Common myeloid progenitor, CD34-positive (primary cell): ENCODE data around the gene STUM.

Experiments
- CTCF ChIA-PET: fragments of 350-600 bp; sonication (Branson Sonifier 250); formaldehyde crosslinking; loops from one replicate; lab custom pipeline; 2021; ENCODE audit warnings: antibody characterized with exemption; lab: Charles Lee
- POLR2A ChIA-PET: fragments of 350-600 bp; sonication (Branson Sonifier 250); formaldehyde crosslinking; loops from one replicate; lab custom pipeline; 2021; ENCODE audit warnings: antibody characterized with exemption; lab: Charles Lee
- DNase-seq, 3 donors: peaks; one replicate each; pipeline versions ENCODE4 v3.0.0 to v3.0.0-alpha.2; 2013
- H3K27ac ChIP-seq, 2 experiments: 1 replicate in 1 of 2; 2 replicates in 1 of 2; pipeline ENCODE4 v1.7.0; 2013; ENCODE audit warnings: inconsistent platforms in 2 of 2, low read length in 2 of 2, mild to moderate bottlenecking in 2 of 2, low read depth in 1 of 2, moderate library complexity in 1 of 2; ENCODE audit not compliant: severe bottlenecking in 2 of 2, insufficient read depth in 1 of 2, poor library complexity in 1 of 2
- H3K27me3 ChIP-seq, 5 experiments: replicated peaks in 2 of 5; 1 replicate in 3 of 5; 2 replicates in 2 of 5; pipeline versions ENCODE4 v1.6.1 to v1.7.0; 2013; ENCODE audit warnings: low read length in 4 of 5, mild to moderate bottlenecking in 2 of 5, moderate library complexity in 2 of 5, inconsistent platforms in 1 of 5; ENCODE audit not compliant: insufficient read depth in 5 of 5, control insufficient read depth in 4 of 5
- H3K36me3 ChIP-seq, 4 experiments: 1 replicate in 2 of 4; 2 replicates in 2 of 4; pipeline versions ENCODE4 v1.6.1 to v1.7.0; 2013; ENCODE audit warnings: low read length in 3 of 4, control low read depth in 1 of 4, mild to moderate bottlenecking in 1 of 4; ENCODE audit not compliant: control insufficient read depth in 4 of 4, insufficient read depth in 4 of 4
- H3K4me1 ChIP-seq, 4 experiments: 1 replicate in 3 of 4; 2 replicates in 1 of 4; pipeline versions ENCODE4 v1.6.1 to v1.7.1; 2013; ENCODE audit warnings: low read length in 3 of 4, mild to moderate bottlenecking in 3 of 4, control low read depth in 1 of 4, inconsistent platforms in 1 of 4, moderate library complexity in 1 of 4; ENCODE audit not compliant: control insufficient read depth in 4 of 4, insufficient read depth in 4 of 4; ENCODE audit errors: control extremely low read depth in 1 of 4
- H3K4me3 ChIP-seq, 7 experiments: 1 replicate in 4 of 7; 2 replicates in 3 of 7; pipeline versions ENCODE4 v1.5.1 to v1.7.0; 2013; ENCODE audit warnings: mild to moderate bottlenecking in 7 of 7, low read length in 6 of 7, moderate library complexity in 6 of 7, inconsistent platforms in 2 of 7, low read depth in 2 of 7, control low read depth in 1 of 7; ENCODE audit not compliant: insufficient read depth in 4 of 7, control insufficient read depth in 1 of 7; ENCODE audit errors: extremely low read depth in 1 of 7
- H3K9me3 ChIP-seq, 5 experiments: 1 replicate in 4 of 5; 2 replicates in 1 of 5; pipeline versions ENCODE4 v1.6.1 to v1.7.1; 2013; ENCODE audit warnings: low read length in 4 of 5, mild to moderate bottlenecking in 2 of 5, inconsistent platforms in 1 of 5, low read depth in 1 of 5, moderate library complexity in 1 of 5; ENCODE audit not compliant: control insufficient read depth in 4 of 5, insufficient read depth in 2 of 5; ENCODE audit errors: control extremely low read depth in 1 of 5
- WGBS: methylation state at CpG from one replicate; pipeline ENCODE4 v1.1.5; 2013; ENCODE audit not compliant: insufficient coverage; 5-methylcytosine and 5-hydroxymethylcytosine counted together

The STUM gene

DNA sequence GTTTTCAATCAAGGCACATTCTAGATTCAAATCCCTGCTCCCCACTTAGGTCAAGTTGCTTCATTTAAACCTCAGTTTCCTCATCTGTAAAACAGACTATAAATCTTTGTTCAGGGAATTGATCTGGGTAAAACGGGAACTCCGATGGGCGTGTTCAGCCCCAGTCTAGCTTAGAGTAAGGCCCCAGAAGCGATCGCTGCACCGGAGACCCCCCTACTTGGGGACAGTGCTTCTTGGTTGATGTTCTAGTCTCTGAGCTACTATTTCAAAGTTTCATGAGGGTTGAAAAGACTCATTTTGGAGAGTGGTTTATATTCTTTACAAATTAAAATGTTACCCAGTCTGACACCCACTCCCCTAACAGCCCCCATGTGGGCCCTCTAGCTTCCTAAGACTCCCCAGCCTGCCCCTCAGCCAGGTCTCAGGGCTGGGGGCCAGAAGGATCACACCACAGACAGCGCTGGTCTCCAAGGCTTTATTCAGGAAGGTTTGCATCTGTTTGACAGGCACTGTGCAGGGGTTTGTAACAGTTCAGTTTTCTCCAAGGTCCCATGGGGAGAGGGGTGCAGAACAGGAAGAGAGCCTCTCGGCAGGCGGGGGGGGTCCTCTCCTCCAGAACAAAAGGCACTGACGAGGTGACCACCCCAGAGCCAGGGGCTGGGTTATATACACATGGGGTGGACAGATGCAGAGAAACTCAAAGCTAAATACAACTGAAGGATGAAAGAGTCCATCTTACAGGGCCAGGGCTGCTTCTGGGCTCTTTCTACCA is 82.9 kb downstream of the STUM start:
- DNase-seq: no peak
- H3K4me1 ChIP-seq: peaks cover 3 to 32% (median 22%) of the 10 kb centered on the region in 4 experiments
- CTCF ChIA-PET: interaction anchor here (0.9 to 13.8 kb wide), 6 partner anchors 9 to 196 kb away, joined by 3 to 213 read pairs (median 5); no protein-coding TSS in a partner anchor
- POLR2A ChIA-PET: no interaction called here
- no peaks in the 10 kb centered on the region for H3K27me3 ChIP-seq
- H3K27ac ChIP-seq: no peak overlapping the region
- peaks cover 0 to 2% (median 0%) of the 10 kb centered on the region in 5 experiments for H3K9me3 ChIP-seq
- peaks cover 3 to 35% (median 21%) of the 10 kb centered on the region in 4 experiments for H3K36me3 ChIP-seq
- WGBS: 75% methylated on average over 4 of the region's 10 CpGs
- no peak overlapping the region for H3K4me3 ChIP-seq

DNA sequence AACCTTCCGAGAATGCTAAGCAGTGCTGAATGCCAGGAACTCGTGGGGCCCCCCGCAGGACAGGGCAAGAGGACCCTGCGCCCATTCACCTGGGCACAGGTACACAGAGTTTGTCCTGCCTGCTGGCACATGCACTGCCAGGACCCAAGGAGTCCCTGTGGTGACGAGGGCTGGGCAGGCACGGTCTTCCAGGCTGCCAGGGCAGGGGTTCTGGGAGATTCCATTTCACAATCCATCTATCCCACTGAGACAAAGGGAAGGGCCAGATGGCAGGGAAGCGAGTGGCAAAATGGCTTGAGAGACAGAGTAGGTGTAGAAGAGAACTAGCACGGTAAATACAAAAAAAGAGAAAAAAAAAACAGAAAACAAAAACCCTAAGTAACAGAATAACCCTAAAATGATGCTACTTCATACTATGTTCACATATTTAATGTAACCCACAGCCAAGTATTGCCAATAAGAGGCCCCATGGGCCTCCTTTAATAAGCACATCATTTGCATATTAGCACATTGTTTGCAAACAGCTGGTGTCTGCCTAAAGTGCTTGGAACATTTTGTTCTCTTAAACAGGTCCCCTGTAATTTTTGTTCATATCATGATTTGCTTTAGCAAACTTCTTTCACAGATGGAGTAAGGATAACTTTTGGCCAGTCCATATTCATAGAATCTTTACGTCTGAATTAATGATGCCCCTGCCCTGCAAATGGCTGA is 83.8 kb downstream of the STUM start:
- WGBS: 99% methylated on average over 5 of the region's 9 CpGs
- no peaks in the 10 kb centered on the region for H3K9me3 ChIP-seq
- peaks cover 8 to 44% (median 30%) of the 10 kb centered on the region in 4 experiments for H3K36me3 ChIP-seq
- H3K27ac ChIP-seq: no peak overlapping the region
- CTCF ChIA-PET: interaction anchor here (0.9 to 13.8 kb wide), 8 partner anchors 10 to 195 kb away, joined by 3 to 213 read pairs (median 4); no protein-coding TSS in a partner anchor
- no peaks in the 10 kb centered on the region for H3K27me3 ChIP-seq
- H3K4me3 ChIP-seq: no peak overlapping the region
- DNase-seq: no peak
- peaks cover 3 to 31% (median 22%) of the 10 kb centered on the region in 4 experiments for H3K4me1 ChIP-seq
- POLR2A ChIA-PET: no interaction called here

DNA sequence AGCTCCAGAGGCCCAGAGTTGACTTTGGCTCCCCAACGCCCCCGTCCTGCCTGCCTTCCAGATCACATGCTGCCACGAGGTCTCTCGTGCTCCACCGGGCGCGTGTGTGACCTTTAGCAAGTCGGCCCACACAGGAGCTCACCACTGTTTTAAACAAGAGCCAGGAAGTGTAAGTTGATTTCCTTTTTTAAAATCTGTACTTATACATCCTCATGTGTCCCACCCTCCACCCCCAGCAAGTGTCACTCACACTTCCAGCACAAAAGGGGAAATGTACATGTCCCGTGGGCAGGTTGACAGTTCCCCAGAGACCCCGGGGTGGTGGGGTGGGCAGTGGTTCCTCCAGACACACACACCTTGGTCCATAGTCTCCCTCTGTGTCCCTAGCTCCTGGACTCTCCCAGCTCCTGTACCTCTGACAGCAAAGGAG is 84.4 kb downstream of the STUM start:
- peak in 1 of 3 donors; percentile 17 for DNase-seq
- Histone ChIP-seq H3K36me3 (peaks cover 8 to 50% (median 34%) of the 10 kb centered on the region in 4 experiments), H3K27me3 (no peaks in the 10 kb centered on the region), H3K9me3 (no peaks in the 10 kb centered on the region), H3K4me3 (no peak overlapping the region), H3K4me1 (peaks cover 3 to 28% (median 22%) of the 10 kb centered on the region in 4 experiments), H3K27ac (no peak overlapping the region)
- ChIA-PET POLR2A (no interaction called here), CTCF (interaction anchor here (0.8 to 13.8 kb wide), 12 partner anchors 10 to 194 kb away, joined by 3 to 213 read pairs (median 6); no protein-coding TSS in a partner anchor)
- 92% methylated on average over 7 of the region's 10 CpGs for WGBS

- CTCF ChIA-PET: interaction anchor here (0.7 to 13.8 kb wide), 22 partner anchors 9 to 309 kb away, joined by 3 to 213 read pairs (median 4); no protein-coding TSS in a partner anchor
- no peak for DNase-seq
- peaks cover 3 to 28% (median 22%) of the 10 kb centered on the region in 4 experiments for H3K4me1 ChIP-seq
Observed at GRCh38 chr1:226633541-226634165, 85.1 kb downstream of the STUM start.

DNA sequence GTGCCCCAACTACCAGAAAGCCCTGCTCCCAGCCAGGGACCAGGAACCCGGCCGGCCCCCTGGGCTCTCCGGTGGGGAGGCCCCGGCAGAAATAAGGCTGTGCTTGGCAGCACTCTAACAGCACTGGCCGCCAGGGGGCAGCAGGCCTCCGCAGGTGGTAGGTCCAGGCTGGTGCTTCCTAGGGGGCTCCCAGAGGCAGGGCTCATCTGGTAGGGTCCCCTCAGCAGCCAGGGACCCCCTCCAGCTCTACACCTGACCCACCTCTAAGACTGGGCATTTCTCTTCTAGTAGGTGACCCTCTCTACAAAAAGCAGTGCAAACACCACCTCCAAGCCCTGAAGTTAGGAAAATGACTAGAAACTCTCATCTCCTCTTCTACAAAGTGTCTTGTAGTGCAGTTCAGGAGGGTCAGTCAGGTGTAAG is 85.6 kb downstream of the STUM start:
- Histone ChIP-seq H3K27me3 (no peaks in the 10 kb centered on the region), H3K36me3 (peaks cover 8 to 62% (median 38%) of the 10 kb centered on the region in 4 experiments), H3K27ac (no peak overlapping the region), H3K4me1 (peaks cover 3 to 28% (median 22%) of the 10 kb centered on the region in 4 experiments), H3K4me3 (no peak overlapping the region), H3K9me3 (no peaks in the 10 kb centered on the region)
- WGBS: 5% methylated on average over 5 of the region's 6 CpGs
- ChIA-PET POLR2A (interaction anchor here (1.4 kb wide), 1 partner anchor 194 kb away, joined by 4 read pairs; no protein-coding TSS in a partner anchor), CTCF (interaction anchor here (0.7 to 13.8 kb wide), 21 partner anchors 9 to 259 kb away, joined by 3 to 213 read pairs (median 5); partner anchors contain the start of gene ITPKB)
- DNase-seq: peak; percentile 74 to 83 (median 75)

More at GRCh38 chr1:226633541-226634165, 85.1 kb downstream of the STUM start:
- Histone ChIP-seq H3K27me3 (no peaks in the 10 kb centered on the region), H3K27ac (no peak overlapping the region), H3K9me3 (no peaks in the 10 kb centered on the region), H3K4me3 (no peak overlapping the region), H3K36me3 (peaks cover 8 to 57% (median 37%) of the 10 kb centered on the region in 4 experiments)
- 48% methylated on average over 5 of the region's 7 CpGs for WGBS
- POLR2A ChIA-PET: no interaction called here

DNA sequence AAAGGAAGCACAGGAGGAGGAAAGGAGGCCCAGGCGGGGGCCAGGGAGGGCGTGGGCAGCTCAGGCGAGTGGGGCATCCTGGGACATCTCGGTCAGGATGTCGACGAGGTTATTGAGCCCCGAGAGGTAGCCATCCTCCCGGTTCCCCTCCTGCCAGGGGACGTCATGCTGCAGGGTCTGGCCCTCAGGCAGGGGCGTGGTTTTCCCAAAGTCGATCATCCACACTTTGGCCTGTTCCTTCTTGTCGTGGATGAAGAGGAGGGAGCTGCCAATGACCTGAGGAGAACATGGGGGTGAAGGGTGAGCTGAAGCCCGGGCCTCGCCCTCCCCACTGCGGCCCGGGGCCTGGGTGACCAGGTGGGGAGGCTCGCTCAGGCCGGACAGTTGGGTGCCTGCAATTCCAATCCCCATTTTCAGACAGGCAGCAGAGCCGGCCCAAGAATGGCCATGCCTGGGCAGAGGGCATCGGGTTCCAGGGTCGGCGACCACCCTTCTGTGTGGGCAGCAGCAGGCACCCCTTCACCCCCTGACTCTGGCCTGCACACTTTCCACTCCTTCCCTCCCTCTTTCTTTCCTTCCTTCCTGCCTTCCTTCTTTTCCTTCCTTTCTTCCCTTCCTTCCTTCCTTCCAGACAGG is 86.2 kb downstream of the STUM start:
- H3K4me3 ChIP-seq: no peak overlapping the region
- no peaks in the 10 kb centered on the region for H3K9me3 ChIP-seq
- 100% methylated on average over 16 of the region's 22 CpGs for WGBS
- ChIA-PET POLR2A (interaction anchor here (1.4 kb wide), 1 partner anchor 193 kb away, joined by 4 read pairs; no protein-coding TSS in a partner anchor), CTCF (interaction anchor here (0.8 to 13.8 kb wide), 19 partner anchors 8 to 259 kb away, joined by 3 to 213 read pairs (median 5); partner anchors contain the start of gene ITPKB)
- no peak for DNase-seq
- no peak overlapping the region for H3K27ac ChIP-seq
- peaks cover 3 to 28% (median 22%) of the 10 kb centered on the region in 4 experiments for H3K4me1 ChIP-seq
- H3K27me3 ChIP-seq: no peaks in the 10 kb centered on the region
- peaks cover 10 to 68% (median 44%) of the 10 kb centered on the region in 4 experiments for H3K36me3 ChIP-seq
